KMS-11 (cell line): ENCODE data around the gene NEFH.

Experiments
- H2AFZ ChIP-seq: fragments of 200-600 bp; sonication (generic); 2 replicates; pipeline ENCODE4 v1.6.1; 2016; ENCODE audit warnings: antibody characterized with exemption, mixed run types, low read depth
- H3K27ac ChIP-seq: fragments of 200-600 bp; sonication (generic); 2 replicates; pipeline ENCODE4 v1.6.1; 2016; ENCODE audit warnings: mild to moderate bottlenecking, mixed run types
- H3K27me3 ChIP-seq: fragments of 200-600 bp; sonication (generic); 2 replicates; pipeline ENCODE4 v1.6.1; 2017; ENCODE audit warnings: mild to moderate bottlenecking, low read depth, mixed run types, moderate library complexity; ENCODE audit not compliant: insufficient read depth
- H3K36me3 ChIP-seq: fragments of 200-600 bp; sonication (generic); 2 replicates; pipeline ENCODE4 v1.6.1; 2017; ENCODE audit warnings: mild to moderate bottlenecking, mixed run types; ENCODE audit not compliant: insufficient read depth
- H3K4me1 ChIP-seq: fragments of 200-600 bp; sonication (generic); 2 replicates; pipeline ENCODE4 v1.6.1; 2016; ENCODE audit warnings: mild to moderate bottlenecking, low read depth, mixed run types; ENCODE audit not compliant: poor library complexity, severe bottlenecking
- H3K4me2 ChIP-seq: fragments of 200-600 bp; sonication (generic); 2 replicates; pipeline ENCODE4 v1.7.0; 2016; ENCODE audit warnings: mild to moderate bottlenecking, mixed run types
- H3K4me3 ChIP-seq: fragments of 200-600 bp; sonication (generic); IDR thresholded peaks from 2 replicates; pipeline ENCODE4 v1.6.1; 2017; ENCODE audit warnings: low read depth, low read length, mixed read lengths; ENCODE audit not compliant: insufficient read depth
- H3K79me2 ChIP-seq: fragments of 200-600 bp; sonication (generic); 2 replicates; pipeline ENCODE4 v1.6.1; 2016; ENCODE audit warnings: low read depth, mixed run types; ENCODE audit not compliant: insufficient read depth
- H3K9ac ChIP-seq: fragments of 200-600 bp; sonication (generic); 2 replicates; pipeline ENCODE4 v1.6.1; 2016; ENCODE audit warnings: mild to moderate bottlenecking, mixed run types
- H4K20me1 ChIP-seq: fragments of 200-600 bp; sonication (generic); 2 replicates; pipeline ENCODE4 v1.6.1; 2016; ENCODE audit warnings: mild to moderate bottlenecking, mixed run types; ENCODE audit not compliant: insufficient read depth
- CTCF ChIP-seq: fragments of 200-600 bp; sonication (generic); conservative IDR thresholded peaks from 2 replicates; pipeline ENCODE4 v1.6.1; 2017; ENCODE audit warnings: low read depth, mild to moderate bottlenecking, antibody characterized with exemption, low read length, moderate library complexity, mixed read lengths

NEFH gene

GRCh38 chr22:29511126-29511862, 31.3 kb downstream of the NEFH start:
- no peak for TF ChIP-seq CTCF
- H3K79me2 ChIP-seq: no peaks in the 10 kb centered on the region
- H3K4me2 ChIP-seq: no peak overlapping the region
- no peak overlapping the region for H2AFZ ChIP-seq
- H3K4me1 ChIP-seq: no peaks in the 10 kb centered on the region
- H4K20me1 ChIP-seq: no peaks in the 10 kb centered on the region
- no peaks in the 10 kb centered on the region for H3K36me3 ChIP-seq
- H3K27ac ChIP-seq: no peak overlapping the region
- no peaks in the 10 kb centered on the region for H3K27me3 ChIP-seq
- no peak overlapping the region for H3K9ac ChIP-seq
- no peak overlapping the region for H3K4me3 ChIP-seq

- no peak overlapping the region for H2AFZ ChIP-seq
- H3K4me2 ChIP-seq: no peak overlapping the region
- no peak overlapping the region for H3K27ac ChIP-seq
- no peaks in the 10 kb centered on the region for H3K4me1 ChIP-seq
- no peaks in the 10 kb centered on the region for H4K20me1 ChIP-seq
- no peak for TF ChIP-seq CTCF
- H3K79me2 ChIP-seq: no peaks in the 10 kb centered on the region
- no peak overlapping the region for H3K9ac ChIP-seq
- H3K4me3 ChIP-seq: no peak overlapping the region
- no peaks in the 10 kb centered on the region for H3K27me3 ChIP-seq
- H3K36me3 ChIP-seq: no peaks in the 10 kb centered on the region
Observed at GRCh38 chr22:29512031-29512430, 32.0 kb downstream of the NEFH start.

GRCh38 chr22:29517215-29517908, 37.3 kb downstream of the NEFH start:
- Histone ChIP-seq H2AFZ (no peak overlapping the region), H3K9ac (no peak overlapping the region), H3K79me2 (no peaks in the 10 kb centered on the region), H3K36me3 (peaks cover 3% of the 10 kb centered on the region; the same call in 1 of the 2 replicates), H3K27ac (no peak overlapping the region), H3K4me1 (no peaks in the 10 kb centered on the region), H3K27me3 (no peaks in the 10 kb centered on the region), H4K20me1 (no peaks in the 10 kb centered on the region), H3K4me2 (no peak overlapping the region), H3K4me3 (no peak overlapping the region)
- no peak for TF ChIP-seq CTCF

- Histone ChIP-seq H3K27me3 (no peaks in the 10 kb centered on the region), H3K36me3 (peaks cover 7% of the 10 kb centered on the region; the same call in 1 of the 2 replicates), H3K9ac (no peak overlapping the region), H3K4me3 (no peak overlapping the region), H3K4me1 (no peaks in the 10 kb centered on the region), H3K27ac (no peak overlapping the region), H2AFZ (no peak overlapping the region), H4K20me1 (no peaks in the 10 kb centered on the region), H3K4me2 (no peak overlapping the region), H3K79me2 (no peaks in the 10 kb centered on the region)
- no peak for TF ChIP-seq CTCF
Observed at GRCh38 chr22:29518427-29518826, 38.4 kb downstream of the NEFH start.
